Activated T-helper 2 cell treated with anti-CD3 and anti-CD28 coated beads, Interferon-gamma antibody, Interleukin-2, Interleukin-4, amounts not matched to agents 10 μg/mL and 5 μg/mL and 100 μg/mL, durations not matched to agents 14 hours and 24 hours and 36 hours (primary cell): ENCODE data around the gene PYGO1. TPM values are rescaled to one million over a fixed set of nuclear protein-coding genes. Genes with fewer than 3 reads are reported as not detected.

Experiments
- total RNA-seq: library from RNA; stranded (reverse); gene quantifications from 2 replicates; pipeline ENCODE4 v1.2.3, GENCODE V29; 2022

The PYGO1 gene
- total RNA-seq, 1 donor from 2014 or later: 0.11 TPM

Other genes starting within 250 kb of the PYGO1 start
- gene CCPG1, start 180.0 kb downstream of the PYGO1 start, total RNA-seq: 8.9 and 9.8 TPM in 2 replicates
- not detected in 2 replicates for gene PIERCE2, start 179.8 kb downstream of the PYGO1 start, total RNA-seq
- gene DNAAF4, start 80.1 kb downstream of the PYGO1 start, total RNA-seq: 0.41 TPM in 1 of 2 replicates, not detected in the other
- gene PRTG, start 154.8 kb upstream of the PYGO1 start, total RNA-seq: 0.66 and 0.83 TPM in 2 replicates